ENCODE measurements around the gene FGFBP2. TPM values are rescaled to one million over a fixed set of nuclear protein-coding genes. Genes with fewer than 3 reads are reported as not detected.

FGFBP2 gene
- total and polyA plus RNA-seq, 2 experiments from 2014 or later = 0.18 to 0.56 TPM

DNA sequence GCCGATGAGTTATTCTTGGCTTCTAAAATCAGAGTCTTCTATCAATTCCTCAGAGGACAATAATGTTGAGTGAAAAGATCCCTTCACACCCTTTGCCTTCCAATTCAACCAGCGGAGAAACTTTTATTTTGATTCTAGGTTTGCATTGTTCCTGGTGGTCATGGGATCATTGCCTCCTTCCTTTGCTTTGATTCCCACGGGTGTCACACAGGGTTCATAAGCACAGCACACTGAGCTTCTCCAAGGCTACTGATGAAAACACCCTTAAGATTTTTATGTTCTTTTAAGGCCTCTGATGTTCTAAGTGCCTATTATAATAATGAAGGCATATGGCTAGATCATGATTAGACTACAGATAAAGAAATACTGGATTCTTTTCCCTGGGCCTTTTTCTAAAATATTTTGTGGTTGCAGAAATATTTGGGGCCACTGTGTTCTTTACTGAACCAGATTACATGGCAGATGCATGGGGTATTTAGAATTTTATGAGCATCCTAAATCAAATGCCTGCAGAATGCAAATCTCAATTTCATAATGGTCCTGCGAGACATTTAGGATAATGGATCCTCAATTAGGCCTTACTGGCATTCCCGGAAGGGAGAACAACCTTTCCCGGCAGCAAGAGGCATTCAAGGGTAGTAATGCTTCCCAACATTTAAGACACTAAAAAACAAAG is 43.9 kb upstream of the FGFBP2 start (continued):
- TF ChIP-seq CTCF (conservative IDR thresholded peaks at IDR 0.05; ENCODE audit: low read depth in 2 of 2) (no peak), ZNF331 (CRISPR knock-in tag; IDR thresholded peaks at IDR 0.05; ENCODE audit: low read depth) (no peak), EZH2phosphoT487 (IDR thresholded peaks at IDR 0.05; ENCODE audit: unreplicated experiment) (no peak), NANOG (IDR thresholded peaks at IDR 0.05; ENCODE audit: borderline replicate concordance) (no peak), STAT1 (IDR thresholded peaks at IDR 0.05; ENCODE audit: unreplicated experiment) (no peak)
- TF ChIP-seq, protein P1, sequence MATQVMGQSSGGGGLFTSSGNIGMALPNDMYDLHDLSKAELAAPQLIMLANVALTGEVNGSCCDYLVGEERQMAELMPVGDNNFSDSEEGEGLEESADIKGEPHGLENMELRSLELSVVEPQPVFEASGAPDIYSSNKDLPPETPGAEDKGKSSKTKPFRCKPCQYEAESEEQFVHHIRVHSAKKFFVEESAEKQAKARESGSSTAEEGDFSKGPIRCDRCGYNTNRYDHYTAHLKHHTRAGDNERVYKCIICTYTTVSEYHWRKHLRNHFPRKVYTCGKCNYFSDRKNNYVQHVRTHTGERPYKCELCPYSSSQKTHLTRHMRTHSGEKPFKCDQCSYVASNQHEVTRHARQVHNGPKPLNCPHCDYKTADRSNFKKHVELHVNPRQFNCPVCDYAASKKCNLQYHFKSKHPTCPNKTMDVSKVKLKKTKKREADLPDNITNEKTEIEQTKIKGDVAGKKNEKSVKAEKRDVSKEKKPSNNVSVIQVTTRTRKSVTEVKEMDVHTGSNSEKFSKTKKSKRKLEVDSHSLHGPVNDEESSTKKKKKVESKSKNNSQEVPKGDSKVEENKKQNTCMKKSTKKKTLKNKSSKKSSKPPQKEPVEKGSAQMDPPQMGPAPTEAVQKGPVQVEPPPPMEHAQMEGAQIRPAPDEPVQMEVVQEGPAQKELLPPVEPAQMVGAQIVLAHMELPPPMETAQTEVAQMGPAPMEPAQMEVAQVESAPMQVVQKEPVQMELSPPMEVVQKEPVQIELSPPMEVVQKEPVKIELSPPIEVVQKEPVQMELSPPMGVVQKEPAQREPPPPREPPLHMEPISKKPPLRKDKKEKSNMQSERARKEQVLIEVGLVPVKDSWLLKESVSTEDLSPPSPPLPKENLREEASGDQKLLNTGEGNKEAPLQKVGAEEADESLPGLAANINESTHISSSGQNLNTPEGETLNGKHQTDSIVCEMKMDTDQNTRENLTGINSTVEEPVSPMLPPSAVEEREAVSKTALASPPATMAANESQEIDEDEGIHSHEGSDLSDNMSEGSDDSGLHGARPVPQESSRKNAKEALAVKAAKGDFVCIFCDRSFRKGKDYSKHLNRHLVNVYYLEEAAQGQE (IDR thresholded peaks at IDR 0.05; ENCODE audit: unreplicated experiment) = no peak
- TF ChIP-seq, protein P2, sequence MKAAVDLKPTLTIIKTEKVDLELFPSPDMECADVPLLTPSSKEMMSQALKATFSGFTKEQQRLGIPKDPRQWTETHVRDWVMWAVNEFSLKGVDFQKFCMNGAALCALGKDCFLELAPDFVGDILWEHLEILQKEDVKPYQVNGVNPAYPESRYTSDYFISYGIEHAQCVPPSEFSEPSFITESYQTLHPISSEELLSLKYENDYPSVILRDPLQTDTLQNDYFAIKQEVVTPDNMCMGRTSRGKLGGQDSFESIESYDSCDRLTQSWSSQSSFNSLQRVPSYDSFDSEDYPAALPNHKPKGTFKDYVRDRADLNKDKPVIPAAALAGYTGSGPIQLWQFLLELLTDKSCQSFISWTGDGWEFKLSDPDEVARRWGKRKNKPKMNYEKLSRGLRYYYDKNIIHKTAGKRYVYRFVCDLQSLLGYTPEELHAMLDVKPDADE (IDR thresholded peaks at IDR 0.05) = no peak

- H3K36me3 Mint-ChIP-seq (ENCODE audit: low read depth) = peaks cover 43% of the 10 kb centered on the region
- Histone ChIP-seq H3F3A (replicated peaks; ENCODE audit: low read depth) (no peaks in the 10 kb centered on the region), H3K79me2 (replicated peaks; ENCODE audit: insufficient read depth) (no peaks in the 10 kb centered on the region), H3K27ac (ENCODE audit: low read depth) (no peak overlapping the region), H4K20me1 (replicated peaks; ENCODE audit: insufficient read depth) (peaks cover 5% of the 10 kb centered on the region; the same call in 1 of the 2 replicates), H3K4me2 (no peak overlapping the region), H3K27me3 (ENCODE audit: insufficient read depth) (no peaks in the 10 kb centered on the region), H3K4me1 (ENCODE audit: insufficient read depth) (no peaks in the 10 kb centered on the region), H3K36me3 (ENCODE audit: insufficient read depth) (no peaks in the 10 kb centered on the region), H3K9me2 (ENCODE audit: insufficient read depth) (no peaks in the 10 kb centered on the region), H3K4me3 (no peak overlapping the region), H2AFZ (no peak overlapping the region)
- H3K4me1 Mint-ChIP-seq = peaks cover 5% of the 10 kb centered on the region; the same call in 2 of the 3 replicates
- no peak overlapping the region for H3K27ac Mint-ChIP-seq
- no peak overlapping the region for H3K4me3 Mint-ChIP-seq
- H3K9me3 Mint-ChIP-seq = no peaks in the 10 kb centered on the region
- no peak for DNase-seq (ENCODE audit: low spot score)
- ATAC-seq = no peak
- peaks cover 3% of the 10 kb centered on the region for H3K27me3 Mint-ChIP-seq (ENCODE audit: insufficient read depth, low read depth, poor library complexity)
- TF ChIP-seq, protein P2 (IDR thresholded peaks at IDR 0.05) = no peak
- no peak for TF ChIP-seq EZH2phosphoT487 (IDR thresholded peaks at IDR 0.05; ENCODE audit: unreplicated experiment)
- TF ChIP-seq, protein P3, sequence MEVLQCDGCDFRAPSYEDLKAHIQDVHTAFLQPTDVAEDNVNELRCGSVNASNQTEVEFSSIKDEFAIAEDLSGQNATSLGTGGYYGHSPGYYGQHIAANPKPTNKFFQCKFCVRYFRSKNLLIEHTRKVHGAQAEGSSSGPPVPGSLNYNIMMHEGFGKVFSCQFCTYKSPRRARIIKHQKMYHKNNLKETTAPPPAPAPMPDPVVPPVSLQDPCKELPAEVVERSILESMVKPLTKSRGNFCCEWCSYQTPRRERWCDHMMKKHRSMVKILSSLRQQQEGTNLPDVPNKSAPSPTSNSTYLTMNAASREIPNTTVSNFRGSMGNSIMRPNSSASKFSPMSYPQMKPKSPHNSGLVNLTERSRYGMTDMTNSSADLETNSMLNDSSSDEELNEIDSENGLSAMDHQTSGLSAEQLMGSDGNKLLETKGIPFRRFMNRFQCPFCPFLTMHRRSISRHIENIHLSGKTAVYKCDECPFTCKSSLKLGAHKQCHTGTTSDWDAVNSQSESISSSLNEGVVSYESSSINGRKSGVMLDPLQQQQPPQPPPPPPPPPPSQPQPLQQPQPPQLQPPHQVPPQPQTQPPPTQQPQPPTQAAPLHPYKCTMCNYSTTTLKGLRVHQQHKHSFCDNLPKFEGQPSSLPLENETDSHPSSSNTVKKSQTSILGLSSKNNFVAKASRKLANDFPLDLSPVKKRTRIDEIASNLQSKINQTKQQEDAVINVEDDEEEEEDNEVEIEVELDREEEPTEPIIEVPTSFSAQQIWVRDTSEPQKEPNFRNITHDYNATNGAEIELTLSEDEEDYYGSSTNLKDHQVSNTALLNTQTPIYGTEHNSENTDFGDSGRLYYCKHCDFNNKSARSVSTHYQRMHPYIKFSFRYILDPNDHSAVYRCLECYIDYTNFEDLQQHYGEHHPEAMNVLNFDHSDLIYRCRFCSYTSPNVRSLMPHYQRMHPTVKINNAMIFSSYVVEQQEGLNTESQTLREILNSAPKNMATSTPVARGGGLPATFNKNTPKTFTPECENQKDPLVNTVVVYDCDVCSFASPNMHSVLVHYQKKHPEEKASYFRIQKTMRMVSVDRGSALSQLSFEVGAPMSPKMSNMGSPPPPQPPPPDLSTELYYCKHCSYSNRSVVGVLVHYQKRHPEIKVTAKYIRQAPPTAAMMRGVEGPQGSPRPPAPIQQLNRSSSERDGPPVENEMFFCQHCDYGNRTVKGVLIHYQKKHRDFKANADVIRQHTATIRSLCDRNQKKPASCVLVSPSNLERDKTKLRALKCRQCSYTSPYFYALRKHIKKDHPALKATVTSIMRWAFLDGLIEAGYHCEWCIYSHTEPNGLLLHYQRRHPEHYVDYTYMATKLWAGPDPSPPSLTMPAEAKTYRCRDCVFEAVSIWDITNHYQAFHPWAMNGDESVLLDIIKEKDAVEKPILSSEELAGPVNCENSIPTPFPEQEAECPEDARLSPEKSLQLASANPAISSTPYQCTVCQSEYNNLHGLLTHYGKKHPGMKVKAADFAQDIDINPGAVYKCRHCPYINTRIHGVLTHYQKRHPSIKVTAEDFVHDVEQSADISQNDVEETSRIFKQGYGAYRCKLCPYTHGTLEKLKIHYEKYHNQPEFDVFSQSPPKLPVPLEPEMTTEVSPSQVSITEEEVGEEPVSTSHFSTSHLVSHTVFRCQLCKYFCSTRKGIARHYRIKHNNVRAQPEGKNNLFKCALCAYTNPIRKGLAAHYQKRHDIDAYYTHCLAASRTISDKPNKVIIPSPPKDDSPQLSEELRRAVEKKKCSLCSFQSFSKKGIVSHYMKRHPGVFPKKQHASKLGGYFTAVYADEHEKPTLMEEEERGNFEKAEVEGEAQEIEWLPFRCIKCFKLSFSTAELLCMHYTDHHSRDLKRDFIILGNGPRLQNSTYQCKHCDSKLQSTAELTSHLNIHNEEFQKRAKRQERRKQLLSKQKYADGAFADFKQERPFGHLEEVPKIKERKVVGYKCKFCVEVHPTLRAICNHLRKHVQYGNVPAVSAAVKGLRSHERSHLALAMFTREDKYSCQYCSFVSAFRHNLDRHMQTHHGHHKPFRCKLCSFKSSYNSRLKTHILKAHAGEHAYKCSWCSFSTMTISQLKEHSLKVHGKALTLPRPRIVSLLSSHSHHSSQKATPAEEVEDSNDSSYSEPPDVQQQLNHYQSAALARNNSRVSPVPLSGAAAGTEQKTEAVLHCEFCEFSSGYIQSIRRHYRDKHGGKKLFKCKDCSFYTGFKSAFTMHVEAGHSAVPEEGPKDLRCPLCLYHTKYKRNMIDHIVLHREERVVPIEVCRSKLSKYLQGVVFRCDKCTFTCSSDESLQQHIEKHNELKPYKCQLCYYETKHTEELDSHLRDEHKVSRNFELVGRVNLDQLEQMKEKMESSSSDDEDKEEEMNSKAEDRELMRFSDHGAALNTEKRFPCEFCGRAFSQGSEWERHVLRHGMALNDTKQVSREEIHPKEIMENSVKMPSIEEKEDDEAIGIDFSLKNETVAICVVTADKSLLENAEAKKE (CRISPR knock-in tag; IDR thresholded peaks at IDR 0.05) = no peak
- no peak for TF ChIP-seq NANOG (IDR thresholded peaks at IDR 0.05; ENCODE audit: borderline replicate concordance)
- no peak for TF ChIP-seq ZNF331 (CRISPR knock-in tag; IDR thresholded peaks at IDR 0.05; ENCODE audit: low read depth)
- TF ChIP-seq CREB1 (CRISPR knock-in tag; IDR thresholded peaks at IDR 0.05; ENCODE audit: low read depth) = no peak
Observed at GRCh38 chr4:16005676-16006075, 42.7 kb upstream of the FGFBP2 start.
